Stimulated activated CD8-positive, alpha-beta memory T cell treated with anti-CD3 and anti-CD28 coated beads, Interleukin-7, amount 100 ng/mL, for 24 hours (primary cell): Measurements from ENCODE around the gene PRKCE.

Experiments used
- DNase-seq: peaks from one replicate; pipeline ENCODE4 v3.0.0-alpha.2; 2020; ENCODE audit warnings: low read depth

PRKCE gene

GRCh38 chr2:45993476-45993991, 342.1 kb downstream of the PRKCE start:
- peak; percentile 20 for DNase-seq

- no peak for DNase-seq
These were observed 342.6 kb downstream of the PRKCE start for GRCh38 chr2:45994060-45994459.

GRCh38 chr2:46000660-46001059, 349.2 kb downstream of the PRKCE start:
- no peak for DNase-seq

DNA sequence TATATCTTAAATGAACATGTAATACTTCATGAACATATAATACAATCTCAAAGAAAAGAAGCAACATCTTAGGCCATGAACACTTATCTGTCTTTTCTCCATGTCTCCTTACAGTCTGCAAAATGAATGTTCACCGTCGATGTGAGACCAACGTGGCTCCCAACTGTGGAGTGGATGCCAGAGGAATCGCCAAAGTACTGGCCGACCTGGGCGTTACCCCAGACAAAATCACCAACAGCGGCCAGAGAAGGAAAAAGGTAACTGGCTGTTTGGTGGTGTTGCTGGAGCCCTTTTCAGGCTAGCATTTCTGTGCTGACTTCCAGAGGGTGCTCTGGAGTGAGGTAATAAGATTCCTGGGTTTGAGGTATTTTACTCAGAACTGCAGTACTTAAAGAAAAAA, 349.8 kb downstream of the PRKCE start:
- no peak for DNase-seq

GRCh38 chr2:46001741-46002506, 350.4 kb downstream of the PRKCE start:
- no peak for DNase-seq

DNA sequence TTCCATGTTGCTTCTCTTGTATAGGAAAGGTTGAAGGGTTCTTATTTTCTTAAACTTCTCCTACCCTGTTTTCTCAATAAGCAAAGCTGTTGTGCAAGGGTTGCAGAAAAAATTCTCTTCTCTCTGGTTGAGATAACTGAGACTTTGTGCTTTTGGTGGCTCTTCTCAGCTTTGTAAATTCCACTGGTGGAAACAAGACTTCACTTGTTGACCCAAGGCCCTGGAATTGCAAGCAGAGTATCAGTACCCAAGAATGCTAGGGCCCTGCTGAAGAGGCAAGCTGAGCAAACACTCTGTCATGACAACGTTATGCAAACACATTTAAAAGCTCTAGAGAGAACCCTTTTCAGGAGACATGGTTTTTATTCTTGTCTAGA, 351.0 kb downstream of the PRKCE start:
- DNase-seq: no peak

GRCh38 chr2:46002947-46003346, 351.5 kb downstream of the PRKCE start:
- DNase-seq: no peak

DNA sequence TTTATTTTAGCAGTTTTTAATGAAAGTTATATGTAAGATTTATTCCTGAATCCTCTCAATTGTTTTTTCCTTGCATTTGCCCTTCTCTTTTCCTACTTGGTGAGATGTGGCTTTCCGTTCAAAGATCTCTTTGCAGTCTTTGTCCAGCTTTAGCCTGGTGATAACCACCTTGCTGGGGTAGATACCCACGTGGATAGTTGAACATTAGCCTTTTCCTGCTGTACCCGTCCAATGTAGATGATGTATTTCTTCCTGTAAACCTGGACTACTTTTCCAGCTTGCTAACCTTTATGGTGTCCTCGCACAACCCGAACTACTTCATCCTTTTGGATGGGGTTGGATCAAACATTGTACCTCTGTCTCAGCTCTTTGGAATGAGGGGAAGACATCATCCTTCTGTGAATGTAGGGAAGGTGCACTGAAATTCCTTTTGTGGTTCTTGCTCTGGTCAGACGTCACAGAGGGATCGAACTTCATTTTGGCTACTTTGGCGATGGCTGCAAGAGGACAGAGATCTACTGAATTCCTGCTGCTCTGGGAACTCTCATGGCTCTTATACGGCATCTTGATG, 352.5 kb downstream of the PRKCE start:
- no peak for DNase-seq

GRCh38 chr2:46006473-46007025, 355.1 kb downstream of the PRKCE start:
- no peak for DNase-seq

GRCh38 chr2:46007412-46007811, 355.9 kb downstream of the PRKCE start:
- no peak for DNase-seq

DNA sequence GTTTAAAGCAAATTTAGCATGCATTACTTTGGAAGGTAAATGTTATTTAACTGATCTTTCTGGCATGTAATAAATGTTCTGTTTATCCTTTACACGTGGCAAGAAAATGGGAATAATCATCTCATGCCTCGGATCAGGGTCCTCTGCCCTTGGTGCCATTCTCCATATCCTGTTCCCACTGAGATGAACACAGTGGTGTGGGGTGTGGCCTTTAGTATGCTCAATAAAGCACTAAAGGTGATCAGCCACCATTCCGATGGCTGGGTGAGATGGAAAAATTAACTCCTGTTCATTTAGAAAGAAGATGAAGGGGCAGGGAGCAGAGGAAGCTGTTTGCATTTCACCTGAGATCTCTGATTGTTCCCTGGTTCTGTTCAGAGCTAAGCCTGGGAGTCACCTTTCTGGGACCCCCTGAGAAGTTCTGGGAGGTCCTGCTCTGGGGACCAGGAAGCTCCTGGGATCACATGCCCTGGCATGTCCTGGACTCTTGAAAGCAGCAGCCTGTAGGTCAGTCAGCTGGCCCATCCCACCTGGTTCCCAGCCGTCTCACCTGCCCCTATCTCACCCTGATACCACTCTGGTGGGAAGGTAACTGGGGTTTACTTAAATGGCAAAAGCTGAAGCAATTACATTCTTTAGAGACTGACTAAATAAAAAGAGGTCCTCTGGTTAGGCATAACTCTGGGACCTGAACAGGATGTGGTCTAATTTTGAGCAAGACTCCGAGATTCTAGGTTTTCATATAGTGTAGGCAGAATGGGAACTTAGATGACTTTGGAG, 356.8 kb downstream of the PRKCE start:
- no peak for DNase-seq

DNA sequence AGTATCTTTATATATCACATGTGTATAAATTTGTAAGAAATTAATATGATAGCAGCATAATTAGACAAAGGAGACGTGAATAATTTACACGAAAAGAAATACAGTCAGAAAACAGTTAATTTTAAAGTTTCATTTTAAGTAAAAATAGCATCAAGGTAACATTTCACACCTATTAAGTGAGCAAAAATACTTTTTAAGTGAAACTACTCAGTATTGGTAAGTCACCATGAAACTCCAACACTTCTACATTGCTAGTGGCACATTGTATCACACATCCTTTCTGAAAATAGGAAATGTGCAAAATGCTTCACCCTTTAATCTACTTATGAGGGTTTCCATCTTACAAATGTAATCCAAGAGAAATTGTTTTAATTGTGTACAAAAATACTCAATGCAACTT, 357.8 kb downstream of the PRKCE start:
- no peak for DNase-seq

DNA sequence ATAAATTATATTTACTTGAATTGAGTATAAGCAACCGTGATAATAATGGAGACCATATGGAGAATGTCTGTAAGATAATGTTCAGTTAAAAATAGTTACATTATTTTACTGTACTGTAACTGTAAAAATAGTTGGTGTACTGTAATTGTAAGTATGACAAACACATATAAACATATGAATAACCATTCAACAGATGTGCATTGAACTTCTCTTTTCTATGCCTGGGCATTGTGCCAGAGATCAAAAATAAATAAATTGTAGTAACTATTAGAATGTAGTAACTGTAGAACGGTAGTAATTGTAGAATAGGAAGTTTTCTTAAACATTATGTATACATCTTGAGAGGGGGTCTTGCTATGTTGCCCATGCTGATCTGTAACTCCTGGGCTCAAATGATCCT, 358.3 kb downstream of the PRKCE start:
- DNase-seq: no peak

DNA sequence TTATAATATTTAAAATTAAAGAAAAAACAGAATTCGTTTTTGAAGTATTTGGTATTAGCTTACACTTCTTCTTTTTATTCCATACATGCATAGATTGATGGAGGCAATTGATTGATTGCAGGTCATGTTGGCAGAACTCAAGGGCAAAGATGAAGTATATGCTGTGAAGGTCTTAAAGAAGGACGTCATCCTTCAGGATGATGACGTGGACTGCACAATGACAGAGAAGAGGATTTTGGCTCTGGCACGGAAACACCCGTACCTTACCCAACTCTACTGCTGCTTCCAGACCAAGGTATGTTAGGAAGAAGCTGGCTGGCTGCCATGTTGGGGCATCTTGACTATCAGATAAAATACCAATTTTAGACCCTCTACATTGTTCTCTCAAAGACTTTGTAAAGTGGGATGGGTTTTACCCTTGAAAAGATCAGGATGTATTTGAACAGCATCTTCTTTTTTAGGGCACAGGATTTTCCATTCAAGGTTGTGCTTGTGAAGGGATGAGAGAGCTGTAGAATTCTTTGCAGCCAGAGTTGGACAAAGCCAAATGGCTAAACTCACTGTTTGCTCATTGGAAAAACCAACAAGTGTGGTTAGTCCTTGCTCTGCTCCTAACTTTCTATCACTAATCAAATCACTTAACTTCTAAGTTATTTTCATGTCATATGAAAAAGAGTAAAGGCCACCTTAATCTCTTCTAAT, 358.9 kb downstream of the PRKCE start:
- no peak for DNase-seq

- no peak for DNase-seq
These were observed 359.5 kb downstream of the PRKCE start for GRCh38 chr2:46010925-46011490.

DNA sequence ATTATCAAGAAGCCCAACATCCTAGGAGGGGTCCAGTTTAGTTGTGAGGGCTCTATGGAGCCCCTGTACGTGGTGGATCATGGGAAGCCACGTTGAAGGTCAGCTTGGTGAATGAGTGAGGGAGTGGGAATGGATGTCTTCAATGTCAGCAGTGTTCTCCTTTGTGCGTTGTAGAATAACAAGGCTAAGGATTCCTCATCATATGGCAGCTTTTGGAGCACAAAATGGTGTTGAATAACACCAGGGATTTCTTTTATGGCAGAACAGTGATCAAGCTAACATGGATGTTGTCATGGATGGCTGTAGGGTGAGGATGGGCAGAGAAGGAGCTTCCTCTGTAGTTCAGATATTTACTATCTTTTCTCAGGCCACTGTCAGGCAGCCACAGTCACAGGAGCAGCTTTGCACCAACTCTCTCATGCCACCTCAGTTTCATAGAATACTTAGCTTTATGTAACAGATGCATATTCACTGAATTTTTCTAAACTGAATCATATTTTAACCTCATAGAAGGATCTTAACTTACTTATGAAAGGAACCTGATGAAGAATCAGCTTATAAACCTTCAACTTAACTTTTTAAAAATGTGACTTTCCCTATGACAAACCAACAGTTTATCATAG, 361.3 kb downstream of the PRKCE start:
- no peak for DNase-seq

- no peak for DNase-seq
These were observed 362.3 kb downstream of the PRKCE start for GRCh38 chr2:46013726-46014125.

GRCh38 chr2:46014911-46015654, 363.6 kb downstream of the PRKCE start:
- DNase-seq: no peak

GRCh38 chr2:46015671-46016070, 364.2 kb downstream of the PRKCE start:
- no peak for DNase-seq

DNA sequence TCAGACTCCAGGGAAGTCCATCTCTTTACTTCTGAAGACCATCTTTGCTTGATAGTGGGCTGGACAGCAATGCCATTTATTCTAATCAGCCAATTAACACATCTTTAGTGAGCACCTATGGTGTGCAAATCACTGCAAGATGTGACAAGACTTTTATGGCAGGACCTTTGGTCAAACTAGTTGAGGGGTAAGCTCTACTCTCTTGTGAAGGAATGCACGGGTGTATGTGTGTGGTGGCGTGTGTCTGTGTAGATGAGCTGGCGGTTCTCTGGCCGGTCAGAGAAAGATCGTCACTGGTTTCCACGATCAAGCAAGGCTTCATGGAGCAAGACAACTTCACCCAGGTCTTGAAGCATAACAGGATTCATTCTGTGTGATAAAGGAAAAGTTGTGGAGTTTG, 364.6 kb downstream of the PRKCE start:
- DNase-seq: no peak
